H1 (cell line): ENCODE results near the gene MYL2. TPM values are rescaled to one million over a fixed set of nuclear protein-coding genes. Genes with fewer than 3 reads are reported as not detected.

Source experiments
- SAP30 ChIP-seq: fragments of 300-600 bp; sonication (generic); IDR thresholded peaks from 2 replicates; pipeline ENCODE4 v1.7.1; 2012; ENCODE audit warnings: low read length, moderate library complexity, mild to moderate bottlenecking, inconsistent platforms; ENCODE audit not compliant: insufficient read depth, insufficient replicate concordance
- polyA plus RNA-seq, 7 experiments: library from polyadenylated mRNA; depleted of rRNA in 3 of 7; stranded (reverse) in 5 of 7; unstranded in 2 of 7; fragments of >200 nt in 5 of 7; fragments of 200-250 nt in 2 of 7; gene quantifications; 1 replicate in 5 of 7; 2 replicates in 1 of 7; 4 replicates in 1 of 7; pipeline versions ENCODE4 v1.2.1 to v1.2.3, GENCODE V29; 2011 to 2013; ENCODE audit warnings: missing spikeins in 2 of 7, mixed read lengths in 2 of 7
- total RNA-seq: library from RNA; stranded (reverse); fragmentation: NEBNext Ultra II Directional; extraction: Animal tissue kit (Norgen Biotek cat#: 25700); gene quantifications from 2 replicates; pipeline ENCODE4 v1.2.1, GENCODE V29; 2021

The MYL2 gene
- total and polyA plus RNA-seq, 2 of the 8 experiments (the other 6 are each of a cell fraction or from before 2014, with no cell fraction given): not detected

GRCh38 chr12:110903511-110903910, 16.9 kb downstream of the MYL2 start (continued):
- TF ChIP-seq SAP30: no peak
